GM19023 (cell line): ENCODE data around the gene ATP6V0D1.

Experiments used
- ATAC-seq: cut with Tn5 transposase; IDR thresholded peaks from one replicate; pipeline ENCODE4 v1.9.1; 2021; ENCODE audit warnings: mild to moderate bottlenecking, moderate library complexity; ENCODE audit not compliant: unreplicated experiment

Gene ATP6V0D1

GRCh38 chr16:67409631-67410030 is 71.3 kb downstream of the ATP6V0D1 start:
- ATAC-seq, result no peak

DNA sequence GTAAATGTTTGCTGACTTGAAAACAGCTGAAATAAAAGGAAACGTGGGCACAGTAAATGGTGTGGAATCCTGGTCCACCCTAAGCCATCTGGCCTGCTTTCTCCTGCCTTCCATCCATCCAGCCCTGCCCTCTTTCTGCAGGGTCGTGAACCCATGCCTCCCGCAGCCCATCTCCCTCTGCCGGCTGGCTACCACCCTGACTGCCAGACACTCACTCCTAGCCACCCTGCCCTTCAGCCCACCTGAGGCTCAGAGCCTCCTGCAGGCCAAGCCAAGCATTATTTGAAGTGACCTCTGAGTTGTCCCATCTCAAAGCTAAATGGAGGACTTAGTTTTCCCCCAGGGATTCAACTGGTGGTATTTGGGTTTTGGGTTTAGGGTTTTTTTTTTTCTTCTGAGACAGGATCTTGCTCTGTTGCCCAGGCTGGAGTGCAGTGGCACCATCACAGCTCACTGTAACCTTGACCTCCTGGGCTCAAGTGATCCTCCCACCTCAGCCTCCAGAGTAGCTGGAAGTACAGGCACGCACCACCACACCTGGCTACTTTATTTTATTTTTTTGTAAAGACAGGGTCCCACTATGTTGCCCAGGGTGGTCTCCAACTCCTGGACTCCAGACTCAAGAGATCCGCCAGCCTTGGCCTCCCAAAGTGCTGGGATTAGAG is 73.0 kb downstream of the ATP6V0D1 start:
- ATAC-seq, result no peak

GRCh38 chr16:67407176-67407787 is 73.7 kb downstream of the ATP6V0D1 start:
- ATAC-seq, result no peak

- ATAC-seq, result no peak
Observed at GRCh38 chr16:67406111-67406971, 74.6 kb downstream of the ATP6V0D1 start.

- no peak for ATAC-seq
Observed at GRCh38 chr16:67405336-67405735, 75.6 kb downstream of the ATP6V0D1 start.

- no peak for ATAC-seq
Observed at GRCh38 chr16:67404740-67405226, 76.2 kb downstream of the ATP6V0D1 start.

GRCh38 chr16:67403976-67404555 is 76.9 kb downstream of the ATP6V0D1 start:
- ATAC-seq, result no peak

GRCh38 chr16:67400901-67401300 is 80.1 kb downstream of the ATP6V0D1 start:
- ATAC-seq, result no peak

DNA sequence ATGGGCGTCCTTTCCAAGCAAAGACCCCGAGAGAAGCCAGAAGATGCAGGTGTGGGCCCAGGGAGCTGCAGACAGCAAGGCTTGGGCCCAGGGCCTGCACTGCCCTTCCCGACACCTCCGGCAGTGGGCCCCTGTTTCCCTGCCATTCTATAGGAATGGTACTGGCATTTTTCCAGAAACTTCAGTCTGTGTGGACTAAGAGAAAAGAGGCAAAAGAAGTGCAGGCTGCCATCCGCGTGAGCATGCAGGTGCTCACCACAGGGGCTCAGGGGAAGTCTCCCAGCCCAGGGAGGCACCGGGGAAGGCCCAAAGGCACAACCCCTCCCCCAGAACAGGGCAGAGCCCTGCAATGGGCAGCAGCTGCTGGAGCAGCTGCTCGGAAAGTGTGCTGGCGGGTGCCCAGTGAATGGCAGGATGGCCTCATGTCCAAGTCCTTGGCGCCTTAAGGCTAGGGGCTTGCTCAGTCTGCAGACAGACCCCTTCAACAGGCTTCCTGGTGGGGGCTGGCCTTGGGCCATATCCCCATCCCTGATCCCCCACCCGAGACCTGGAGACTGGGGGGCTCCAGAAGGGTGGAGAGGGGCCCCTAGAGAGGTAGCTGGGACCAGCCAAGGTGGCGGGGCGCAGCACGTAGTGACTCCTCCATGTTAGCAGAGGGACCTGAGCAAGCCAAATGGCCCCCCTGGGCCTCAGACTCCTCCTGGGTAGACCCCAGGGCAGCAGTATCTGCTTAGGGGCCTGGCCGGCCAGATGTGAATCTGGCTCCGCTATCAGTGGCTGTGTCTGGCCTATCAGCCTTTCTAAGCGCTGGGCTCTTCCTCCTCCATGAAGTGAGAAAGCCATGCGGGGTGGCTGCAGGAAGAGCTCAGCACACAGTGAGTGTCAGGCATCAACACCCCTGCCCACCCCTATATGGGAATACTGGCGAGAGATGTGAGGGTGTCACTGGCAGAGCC is 80.9 kb downstream of the ATP6V0D1 start:
- ATAC-seq, result no peak

GRCh38 chr16:67399218-67399733 is 81.7 kb downstream of the ATP6V0D1 start:
- ATAC-seq, result no peak

DNA sequence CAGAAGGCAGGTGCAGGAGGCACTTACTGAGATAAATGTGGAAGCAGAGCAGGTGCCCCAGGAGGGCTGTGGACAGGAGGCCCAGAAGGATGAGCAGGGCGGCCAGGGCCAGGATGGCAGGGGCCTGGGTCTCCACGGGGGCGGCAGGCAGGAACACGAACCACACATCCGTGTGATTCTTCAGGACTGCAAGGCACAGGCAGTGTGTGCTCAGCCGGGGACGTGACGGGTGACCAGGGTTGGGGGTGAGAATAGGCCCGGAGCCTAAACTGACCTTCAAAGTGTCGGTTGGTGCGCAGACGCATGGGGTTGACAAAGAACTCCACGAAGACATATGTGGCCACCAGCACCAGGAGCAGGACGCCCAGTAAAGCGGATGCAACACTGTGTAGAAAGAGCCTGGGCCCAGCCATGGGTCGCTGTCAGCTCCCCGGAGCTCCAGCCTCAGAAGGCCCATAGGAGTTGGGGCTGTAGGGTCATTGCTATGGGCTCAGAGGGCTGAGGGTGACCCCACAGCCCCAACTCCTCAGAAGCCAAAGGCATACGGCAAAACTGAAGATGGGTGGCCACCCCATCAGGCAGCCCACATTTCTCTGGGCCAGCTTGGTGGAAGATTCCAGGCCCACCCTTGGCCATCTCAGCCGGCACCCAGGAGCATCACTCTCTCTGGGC is 82.3 kb downstream of the ATP6V0D1 start:
- ATAC-seq, result no peak

GRCh38 chr16:67397812-67398545 is 83.0 kb downstream of the ATP6V0D1 start:
- ATAC-seq, result no peak

GRCh38 chr16:67397036-67397801 is 83.7 kb downstream of the ATP6V0D1 start:
- no peak for ATAC-seq

- ATAC-seq, result no peak
Observed at GRCh38 chr16:67396159-67397035, 84.6 kb downstream of the ATP6V0D1 start.

DNA sequence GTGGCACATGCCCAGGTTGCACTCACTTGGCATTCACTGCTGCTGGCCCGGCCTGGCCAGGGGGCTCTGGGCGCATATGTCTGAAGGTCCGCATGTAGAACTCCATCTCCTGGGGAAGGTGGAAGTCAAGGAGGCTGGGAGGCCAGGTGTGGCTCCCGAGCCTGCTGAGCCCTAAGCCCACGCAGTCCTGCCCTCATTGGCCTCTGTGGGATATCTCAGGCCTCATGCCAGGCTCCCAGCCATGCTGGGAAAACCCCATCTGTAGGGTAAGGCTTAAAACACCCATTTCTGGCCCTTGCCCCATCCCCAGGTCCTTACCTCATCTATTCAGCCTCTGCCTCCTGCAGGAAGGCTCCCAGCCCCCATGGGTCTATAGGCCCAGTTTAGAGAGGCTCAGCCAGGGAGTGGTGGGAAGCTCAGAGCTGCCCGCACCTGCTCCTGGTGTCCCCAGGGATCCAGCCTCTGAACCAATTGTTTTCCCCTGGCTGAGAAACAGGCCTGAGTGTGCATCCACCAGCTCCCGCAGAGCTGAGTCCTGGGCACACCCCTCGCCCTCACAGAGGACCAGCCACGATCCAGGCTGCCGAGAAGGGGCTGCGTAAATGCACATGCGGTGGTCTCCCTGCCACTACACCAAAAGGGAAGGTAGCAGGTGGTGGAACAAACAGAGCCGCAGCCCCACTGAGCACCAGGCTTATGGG is 85.3 kb downstream of the ATP6V0D1 start:
- no peak for ATAC-seq

GRCh38 chr16:67395105-67395457 is 85.9 kb downstream of the ATP6V0D1 start:
- no peak for ATAC-seq
